GM18907 (cell line): Measurements from ENCODE around the gene CPEB3.
"Not testable (repeated sequence)": the region's sequence is repeated elsewhere in the genome, so short reads cannot be mapped to it uniquely, and the experiment has no call there.

Source experiments
- ATAC-seq: cut with Tn5 transposase; IDR thresholded peaks from one replicate; pipeline ENCODE4 v1.9.1; 2021; ENCODE audit warnings: mild to moderate bottlenecking, moderate library complexity; ENCODE audit not compliant: unreplicated experiment

Gene CPEB3

GRCh38 chr10:92052741-92053140 lies 238.1 kb downstream of the CPEB3 start:
- ATAC-seq = no peak

- no peak for ATAC-seq
Observed at GRCh38 chr10:92052088-92052487, 238.8 kb downstream of the CPEB3 start.

- no peak for ATAC-seq
Observed at GRCh38 chr10:92047215-92047614, 243.7 kb downstream of the CPEB3 start.

- no peak for ATAC-seq
Observed at GRCh38 chr10:92045641-92046106, 245.2 kb downstream of the CPEB3 start.

GRCh38 chr10:92042541-92042940 lies 248.3 kb downstream of the CPEB3 start:
- no peak for ATAC-seq

GRCh38 chr10:92038949-92039348 lies 251.9 kb downstream of the CPEB3 start:
- ATAC-seq = no peak

- not testable (repeated sequence) for ATAC-seq
Observed at GRCh38 chr10:92033070-92033469, 257.8 kb downstream of the CPEB3 start.

- ATAC-seq = no peak
Observed at GRCh38 chr10:92031580-92031979, 259.3 kb downstream of the CPEB3 start.

GRCh38 chr10:92027141-92027540 lies 263.7 kb downstream of the CPEB3 start:
- no peak for ATAC-seq

- not testable (repeated sequence) for ATAC-seq
Observed at GRCh38 chr10:92025340-92025739, 265.5 kb downstream of the CPEB3 start.

- ATAC-seq = no peak
Observed at GRCh38 chr10:92024700-92025099, 266.2 kb downstream of the CPEB3 start.

- no peak for ATAC-seq
Observed at GRCh38 chr10:92014620-92015019, 276.3 kb downstream of the CPEB3 start.

- no peak for ATAC-seq
Observed at GRCh38 chr10:92011560-92012214, 279.2 kb downstream of the CPEB3 start.

GRCh38 chr10:92010047-92010735 lies 280.7 kb downstream of the CPEB3 start:
- ATAC-seq = no peak

- no peak for ATAC-seq
Observed at GRCh38 chr10:92009445-92009844, 281.4 kb downstream of the CPEB3 start.

GRCh38 chr10:92005978-92006377 lies 284.9 kb downstream of the CPEB3 start:
- no peak for ATAC-seq

- no peak for ATAC-seq
Observed at GRCh38 chr10:92003258-92003657, 287.6 kb downstream of the CPEB3 start.

GRCh38 chr10:92001995-92002394 lies 288.9 kb downstream of the CPEB3 start:
- ATAC-seq = no peak

GRCh38 chr10:92001581-92001980 lies 289.3 kb downstream of the CPEB3 start:
- ATAC-seq = no peak
